HepG2 (cell line): Measurements from ENCODE around the gene SLC2A4. TPM values are rescaled to one million over a fixed set of nuclear protein-coding genes. Genes with fewer than 3 reads are reported as not detected.

Experiments used
- ATAC-seq: fragments of 200-7000 bp; cut with Tn5 transposase; 3 replicates; pipeline ENCODE4 v1.9.1; 2020; ENCODE audit warnings: mild to moderate bottlenecking, moderate library complexity
- BruUV-seq: library from RNA; stranded (reverse); fragments of 400-500 nt; replicated peaks from 2 replicates; lab custom pipeline; 2021; lab: Mats Ljungman, UMichigan
- CTCF ChIA-PET: fragments of 300-600 bp; formaldehyde crosslinking; extraction: SDS; loops from one replicate; lab custom pipeline; 2021; ENCODE audit warnings: low total read pairs, inconsistent platforms, low intra/inter-chr PET ratio; lab: Yijun Ruan, JAX
- POLR2A ChIA-PET: fragments of 350-600 bp; sonication (Branson Sonifier 250); formaldehyde crosslinking; loops from one replicate; lab custom pipeline; 2020; ENCODE audit warnings: antibody characterized with exemption, inconsistent platforms; lab: Yijun Ruan, JAX
- DNase-seq: peaks from one replicate; pipeline ENCODE4 v3.0.0-alpha.2; 2015; ENCODE audit warnings: low spot score
- FAIRE-seq: peaks from 3 replicates; lab custom pipeline; 2011; peaks lifted over from hg19 to GRCh38; lab: Jason Lieb, UNC
- H2AFZ ChIP-seq: one replicate; pipeline ENCODE4 v1.6.1; 2011; ENCODE audit warnings: low read length, inconsistent platforms
- H3K27ac ChIP-seq: fragments of 300-600 bp; 3 replicates; pipeline ENCODE4 v1.8.0; 2011; ENCODE audit warnings: mixed run types, mild to moderate bottlenecking, mixed read lengths, low read length, inconsistent platforms; ENCODE audit not compliant: insufficient read depth; ENCODE audit errors: extremely low read length
- H3K27me3 ChIP-seq, 2 experiments: fragments of 200-600 bp in 1 of 2; 2 replicates in 1 of 2; 3 replicates in 1 of 2; pipeline versions ENCODE4 v1.6.0 to v1.8.0; 2011; ENCODE audit warnings: low read length in 2 of 2, mild to moderate bottlenecking in 2 of 2, moderate library complexity in 2 of 2, inconsistent platforms in 1 of 2; ENCODE audit not compliant: insufficient read depth in 2 of 2, control insufficient read depth in 1 of 2
- H3K36me3 ChIP-seq, 2 experiments: fragments of 200-600 bp in 1 of 2; replicated peaks in 1 of 2; 2 replicates in 1 of 2; 3 replicates in 1 of 2; pipeline versions ENCODE4 v1.5.1 to v1.8.0; 2011; ENCODE audit warnings: low read length in 2 of 2, inconsistent platforms in 1 of 2; ENCODE audit not compliant: insufficient read depth in 2 of 2, control insufficient read depth in 1 of 2
- H3K4me1 ChIP-seq: 2 replicates; pipeline ENCODE4 v1.5.1; 2012; ENCODE audit warnings: low read length, inconsistent platforms; ENCODE audit not compliant: insufficient read depth
- H3K4me2 ChIP-seq: 2 replicates; pipeline ENCODE4 v1.6.0; 2011; ENCODE audit warnings: low read depth, low read length, inconsistent platforms
- H3K4me3 ChIP-seq, 3 experiments: fragments of 200-600 bp in 1 of 3; sonication (generic), shearing (Covaris generic) in 1 of 3; replicated peaks in 1 of 3; 2 replicates each; pipeline ENCODE4 v1.5.1; 2011 to 2016; ENCODE audit warnings: low read length in 3 of 3, inconsistent platforms in 2 of 3, low read depth in 2 of 3, mild to moderate bottlenecking in 2 of 3, control low read depth in 1 of 3, mixed read lengths in 1 of 3; ENCODE audit not compliant: insufficient read depth in 1 of 3
- H3K79me2 ChIP-seq: one replicate; pipeline ENCODE4 v1.6.1; 2011; ENCODE audit warnings: low read length, inconsistent platforms; ENCODE audit not compliant: insufficient read depth
- H3K9ac ChIP-seq: 2 replicates; pipeline ENCODE4 v1.6.0; 2011; ENCODE audit warnings: mild to moderate bottlenecking, low read depth, low read length, inconsistent platforms; ENCODE audit not compliant: insufficient read depth
- H3K9me3 ChIP-seq: 2 replicates; pipeline ENCODE4 v1.5.1; 2012; ENCODE audit warnings: mild to moderate bottlenecking, low read length
- H4K20me1 ChIP-seq: 2 replicates; pipeline ENCODE4 v1.6.0; 2011; ENCODE audit warnings: inconsistent platforms, mild to moderate bottlenecking, low read length, moderate library complexity; ENCODE audit not compliant: insufficient read depth
- KLF13 ChIP-seq: sonication (generic); formaldehyde crosslinking; IDR thresholded peaks from 2 replicates; pipeline ENCODE4 v1.4.0; 2020; ENCODE audit warnings: mild to moderate bottlenecking, missing genetic modification reagents
- NR2F2 ChIP-seq: IDR thresholded peaks from 2 replicates; pipeline ENCODE4 v1.6.1; 2012; ENCODE audit warnings: low read depth, inconsistent platforms, borderline replicate concordance
- SOX6 ChIP-seq, 2 experiments: fragments of 450-650 bp in 1 of 2; sonication (generic) in 1 of 2; formaldehyde crosslinking in 1 of 2; IDR thresholded peaks; 2 replicates each; pipeline versions ENCODE4 v1.4.0 to v1.6.1; 2017 to 2020; ENCODE audit warnings: antibody characterized with exemption in 1 of 2, mild to moderate bottlenecking in 1 of 2, missing genetic modification reagents in 1 of 2
- TGIF2 ChIP-seq: IDR thresholded peaks from 2 replicates; pipeline ENCODE4 v1.6.1; 2016; ENCODE audit warnings: control low read depth, missing compliant biosample characterization
- ZKSCAN1 ChIP-seq: fragments of 150-350 bp; IDR thresholded peaks from 2 replicates; pipeline ENCODE4 v1.6.1; 2014; ENCODE audit warnings: low read length
- ZNF354B ChIP-seq: sonication (generic); formaldehyde crosslinking; IDR thresholded peaks from 2 replicates; pipeline ENCODE4 v1.8.0; 2022; ENCODE audit warnings: mild to moderate bottlenecking, missing genetic modification reagents
- WGBS: methylation state at CpG from one replicate; pipeline ENCODE4 v1.1.6; 2017; ENCODE audit warnings: low lambda C conversion rate; 5-methylcytosine and 5-hydroxymethylcytosine counted together
- in situ Hi-C: cut with HindIII; loops from 2 replicates; pipeline ENCODE4 v1.10.0; 2017; ENCODE audit warnings: low pct_unique_long_range_greater_than_20kb; ENCODE audit not compliant: extremely low pct_ligation_motif_present
- intact Hi-C: fragments of 100-400 bp; cut with micrococcal nuclease; formaldehyde crosslinking; loops from one replicate; pipeline ENCODE4 v1.10.0; 2022; ENCODE audit not compliant: unreplicated experiment
- polyA plus RNA-seq, 8 experiments: library from polyadenylated mRNA; depleted of rRNA in 3 of 8; stranded (reverse) in 7 of 8; unstranded in 1 of 8; fragments of >200 nt; fragmentation: Illumina TruSeq in 4 of 8; extraction: Trizol in 4 of 8; gene quantifications; 2 replicates each; pipeline versions ENCODE4 v1.2.1 to v1.2.3, GENCODE V29; 2011 to 2016; ENCODE audit warnings: low read depth in 4 of 8, missing spikeins in 1 of 8, mixed read lengths in 1 of 8; ENCODE audit not compliant: insufficient read depth in 1 of 8
- total RNA-seq, 5 experiments: library from RNA; depleted of rRNA; stranded (reverse); fragments of >200 nt; fragmentation: Illumina TruSeq; extraction: Trizol; gene quantifications; 2 replicates each; pipeline ENCODE4 v1.2.3, GENCODE V29; 2016; ENCODE audit warnings: low read depth in 1 of 5
- TF ChIP-seq, protein P1 (sequence below): IDR thresholded peaks from 2 replicates; pipeline ENCODE4 v1.6.1; 2016; ENCODE audit warnings: low read depth, missing genetic modification reagents, missing compliant biosample characterization
- TF ChIP-seq, protein P2 (sequence below): sonication (generic); formaldehyde crosslinking; IDR thresholded peaks from 2 replicates; pipeline ENCODE4 v1.9.0; 2021; ENCODE audit warnings: missing genetic modification reagents, borderline replicate concordance
- TF ChIP-seq, protein P3 (sequence below), 2 experiments: IDR thresholded peaks; 2 replicates each; pipeline ENCODE4 v1.6.1; 2011 to 2012; ENCODE audit warnings: low read length in 2 of 2, borderline replicate concordance in 1 of 2, low read depth in 1 of 2, mild to moderate bottlenecking in 1 of 2, moderate library complexity in 1 of 2
- TF ChIP-seq, protein P4 (sequence below): sonication (generic); formaldehyde crosslinking; IDR thresholded peaks from 2 replicates; pipeline ENCODE4 v1.4.0; 2020; ENCODE audit warnings: missing genetic modification reagents

SLC2A4 gene
- total and polyA plus RNA-seq, 2 of the 13 experiments (the other 11 are each of a cell fraction or from before 2014, with no cell fraction given) = 4.9 to 5.8 TPM

DNA sequence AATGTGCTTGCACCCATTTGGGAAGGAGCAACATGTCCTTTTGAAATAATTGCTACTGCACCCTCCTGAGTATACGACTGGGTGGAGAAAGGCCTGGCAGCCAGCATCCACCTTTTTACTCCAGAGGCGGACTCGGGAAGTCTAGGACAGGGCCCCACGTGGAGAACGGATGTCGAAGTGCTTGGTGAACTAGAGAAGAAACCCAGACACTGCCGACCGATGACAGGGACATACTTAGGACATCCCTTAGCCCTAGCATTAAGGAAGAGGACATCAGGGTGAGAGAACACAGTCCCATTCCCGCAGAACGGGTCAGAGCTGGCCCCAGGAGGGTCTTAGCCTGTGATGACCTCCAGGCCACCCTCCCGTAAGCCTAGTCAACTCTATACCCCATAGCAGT is 9.2 kb downstream of the SLC2A4 start:
- intact Hi-C loops (no loop called here), in situ Hi-C loops (no loop called here)
- Histone ChIP-seq H3K4me3 (no peak overlapping the region), H3K4me1 (peaks cover 30% of the 10 kb centered on the region), H3K27ac (no peak overlapping the region), H4K20me1 (no peaks in the 10 kb centered on the region), H2AFZ (no peak overlapping the region), H3K27me3 (peaks cover 0 to 11% of the 10 kb centered on the region in 2 experiments; a peak in 2 of 5 replicates), H3K9me3 (no peaks in the 10 kb centered on the region), H3K9ac (no peak overlapping the region), H3K79me2 (no peaks in the 10 kb centered on the region), H3K4me2 (no peak overlapping the region), H3K36me3 (peaks cover 0 to under 1% of the 10 kb centered on the region in 2 experiments; a peak in 1 of 5 replicates)
- WGBS = 44% methylated on average over 6 of the region's 11 CpGs
- CTCF ChIA-PET = no interaction called here
- FAIRE-seq = no peak
- POLR2A ChIA-PET = interaction anchor here (3.7 kb wide), 1 partner anchor 9 kb away, joined by 35 read pairs; the partner anchor contains the start of gene SLC2A4
- no peak for DNase-seq
- BruUV-seq = no TSS peak
- ATAC-seq = no peak
- TF ChIP-seq, protein P1, sequence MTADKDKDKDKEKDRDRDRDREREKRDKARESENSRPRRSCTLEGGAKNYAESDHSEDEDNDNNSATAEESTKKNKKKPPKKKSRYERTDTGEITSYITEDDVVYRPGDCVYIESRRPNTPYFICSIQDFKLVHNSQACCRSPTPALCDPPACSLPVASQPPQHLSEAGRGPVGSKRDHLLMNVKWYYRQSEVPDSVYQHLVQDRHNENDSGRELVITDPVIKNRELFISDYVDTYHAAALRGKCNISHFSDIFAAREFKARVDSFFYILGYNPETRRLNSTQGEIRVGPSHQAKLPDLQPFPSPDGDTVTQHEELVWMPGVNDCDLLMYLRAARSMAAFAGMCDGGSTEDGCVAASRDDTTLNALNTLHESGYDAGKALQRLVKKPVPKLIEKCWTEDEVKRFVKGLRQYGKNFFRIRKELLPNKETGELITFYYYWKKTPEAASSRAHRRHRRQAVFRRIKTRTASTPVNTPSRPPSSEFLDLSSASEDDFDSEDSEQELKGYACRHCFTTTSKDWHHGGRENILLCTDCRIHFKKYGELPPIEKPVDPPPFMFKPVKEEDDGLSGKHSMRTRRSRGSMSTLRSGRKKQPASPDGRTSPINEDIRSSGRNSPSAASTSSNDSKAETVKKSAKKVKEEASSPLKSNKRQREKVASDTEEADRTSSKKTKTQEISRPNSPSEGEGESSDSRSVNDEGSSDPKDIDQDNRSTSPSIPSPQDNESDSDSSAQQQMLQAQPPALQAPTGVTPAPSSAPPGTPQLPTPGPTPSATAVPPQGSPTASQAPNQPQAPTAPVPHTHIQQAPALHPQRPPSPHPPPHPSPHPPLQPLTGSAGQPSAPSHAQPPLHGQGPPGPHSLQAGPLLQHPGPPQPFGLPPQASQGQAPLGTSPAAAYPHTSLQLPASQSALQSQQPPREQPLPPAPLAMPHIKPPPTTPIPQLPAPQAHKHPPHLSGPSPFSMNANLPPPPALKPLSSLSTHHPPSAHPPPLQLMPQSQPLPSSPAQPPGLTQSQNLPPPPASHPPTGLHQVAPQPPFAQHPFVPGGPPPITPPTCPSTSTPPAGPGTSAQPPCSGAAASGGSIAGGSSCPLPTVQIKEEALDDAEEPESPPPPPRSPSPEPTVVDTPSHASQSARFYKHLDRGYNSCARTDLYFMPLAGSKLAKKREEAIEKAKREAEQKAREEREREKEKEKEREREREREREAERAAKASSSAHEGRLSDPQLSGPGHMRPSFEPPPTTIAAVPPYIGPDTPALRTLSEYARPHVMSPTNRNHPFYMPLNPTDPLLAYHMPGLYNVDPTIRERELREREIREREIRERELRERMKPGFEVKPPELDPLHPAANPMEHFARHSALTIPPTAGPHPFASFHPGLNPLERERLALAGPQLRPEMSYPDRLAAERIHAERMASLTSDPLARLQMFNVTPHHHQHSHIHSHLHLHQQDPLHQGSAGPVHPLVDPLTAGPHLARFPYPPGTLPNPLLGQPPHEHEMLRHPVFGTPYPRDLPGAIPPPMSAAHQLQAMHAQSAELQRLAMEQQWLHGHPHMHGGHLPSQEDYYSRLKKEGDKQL = no peak
- TF ChIP-seq ZNF354B (no peak), SOX6 (IDR thresholded peaks at IDR 0.05) (no peak), SOX6 (CRISPR knock-in tag; IDR thresholded peaks at IDR 0.05) (no peak), TGIF2 (CRISPR knock-in tag) (no peak), NR2F2 (no peak), KLF13 (no peak), ZKSCAN1 (no peak)
- TF ChIP-seq, protein P2, sequence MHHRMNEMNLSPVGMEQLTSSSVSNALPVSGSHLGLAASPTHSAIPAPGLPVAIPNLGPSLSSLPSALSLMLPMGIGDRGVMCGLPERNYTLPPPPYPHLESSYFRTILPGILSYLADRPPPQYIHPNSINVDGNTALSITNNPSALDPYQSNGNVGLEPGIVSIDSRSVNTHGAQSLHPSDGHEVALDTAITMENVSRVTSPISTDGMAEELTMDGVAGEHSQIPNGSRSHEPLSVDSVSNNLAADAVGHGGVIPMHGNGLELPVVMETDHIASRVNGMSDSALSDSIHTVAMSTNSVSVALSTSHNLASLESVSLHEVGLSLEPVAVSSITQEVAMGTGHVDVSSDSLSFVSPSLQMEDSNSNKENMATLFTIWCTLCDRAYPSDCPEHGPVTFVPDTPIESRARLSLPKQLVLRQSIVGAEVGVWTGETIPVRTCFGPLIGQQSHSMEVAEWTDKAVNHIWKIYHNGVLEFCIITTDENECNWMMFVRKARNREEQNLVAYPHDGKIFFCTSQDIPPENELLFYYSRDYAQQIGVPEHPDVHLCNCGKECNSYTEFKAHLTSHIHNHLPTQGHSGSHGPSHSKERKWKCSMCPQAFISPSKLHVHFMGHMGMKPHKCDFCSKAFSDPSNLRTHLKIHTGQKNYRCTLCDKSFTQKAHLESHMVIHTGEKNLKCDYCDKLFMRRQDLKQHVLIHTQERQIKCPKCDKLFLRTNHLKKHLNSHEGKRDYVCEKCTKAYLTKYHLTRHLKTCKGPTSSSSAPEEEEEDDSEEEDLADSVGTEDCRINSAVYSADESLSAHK (CRISPR knock-in tag) = no peak
- TF ChIP-seq, protein P3, sequence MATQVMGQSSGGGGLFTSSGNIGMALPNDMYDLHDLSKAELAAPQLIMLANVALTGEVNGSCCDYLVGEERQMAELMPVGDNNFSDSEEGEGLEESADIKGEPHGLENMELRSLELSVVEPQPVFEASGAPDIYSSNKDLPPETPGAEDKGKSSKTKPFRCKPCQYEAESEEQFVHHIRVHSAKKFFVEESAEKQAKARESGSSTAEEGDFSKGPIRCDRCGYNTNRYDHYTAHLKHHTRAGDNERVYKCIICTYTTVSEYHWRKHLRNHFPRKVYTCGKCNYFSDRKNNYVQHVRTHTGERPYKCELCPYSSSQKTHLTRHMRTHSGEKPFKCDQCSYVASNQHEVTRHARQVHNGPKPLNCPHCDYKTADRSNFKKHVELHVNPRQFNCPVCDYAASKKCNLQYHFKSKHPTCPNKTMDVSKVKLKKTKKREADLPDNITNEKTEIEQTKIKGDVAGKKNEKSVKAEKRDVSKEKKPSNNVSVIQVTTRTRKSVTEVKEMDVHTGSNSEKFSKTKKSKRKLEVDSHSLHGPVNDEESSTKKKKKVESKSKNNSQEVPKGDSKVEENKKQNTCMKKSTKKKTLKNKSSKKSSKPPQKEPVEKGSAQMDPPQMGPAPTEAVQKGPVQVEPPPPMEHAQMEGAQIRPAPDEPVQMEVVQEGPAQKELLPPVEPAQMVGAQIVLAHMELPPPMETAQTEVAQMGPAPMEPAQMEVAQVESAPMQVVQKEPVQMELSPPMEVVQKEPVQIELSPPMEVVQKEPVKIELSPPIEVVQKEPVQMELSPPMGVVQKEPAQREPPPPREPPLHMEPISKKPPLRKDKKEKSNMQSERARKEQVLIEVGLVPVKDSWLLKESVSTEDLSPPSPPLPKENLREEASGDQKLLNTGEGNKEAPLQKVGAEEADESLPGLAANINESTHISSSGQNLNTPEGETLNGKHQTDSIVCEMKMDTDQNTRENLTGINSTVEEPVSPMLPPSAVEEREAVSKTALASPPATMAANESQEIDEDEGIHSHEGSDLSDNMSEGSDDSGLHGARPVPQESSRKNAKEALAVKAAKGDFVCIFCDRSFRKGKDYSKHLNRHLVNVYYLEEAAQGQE (IDR thresholded peaks at IDR 0.05; ENCODE audit: borderline replicate concordance in 1 of 2, low read depth in 1 of 2, low read length in 2 of 2) = no peak
- TF ChIP-seq, protein P4, sequence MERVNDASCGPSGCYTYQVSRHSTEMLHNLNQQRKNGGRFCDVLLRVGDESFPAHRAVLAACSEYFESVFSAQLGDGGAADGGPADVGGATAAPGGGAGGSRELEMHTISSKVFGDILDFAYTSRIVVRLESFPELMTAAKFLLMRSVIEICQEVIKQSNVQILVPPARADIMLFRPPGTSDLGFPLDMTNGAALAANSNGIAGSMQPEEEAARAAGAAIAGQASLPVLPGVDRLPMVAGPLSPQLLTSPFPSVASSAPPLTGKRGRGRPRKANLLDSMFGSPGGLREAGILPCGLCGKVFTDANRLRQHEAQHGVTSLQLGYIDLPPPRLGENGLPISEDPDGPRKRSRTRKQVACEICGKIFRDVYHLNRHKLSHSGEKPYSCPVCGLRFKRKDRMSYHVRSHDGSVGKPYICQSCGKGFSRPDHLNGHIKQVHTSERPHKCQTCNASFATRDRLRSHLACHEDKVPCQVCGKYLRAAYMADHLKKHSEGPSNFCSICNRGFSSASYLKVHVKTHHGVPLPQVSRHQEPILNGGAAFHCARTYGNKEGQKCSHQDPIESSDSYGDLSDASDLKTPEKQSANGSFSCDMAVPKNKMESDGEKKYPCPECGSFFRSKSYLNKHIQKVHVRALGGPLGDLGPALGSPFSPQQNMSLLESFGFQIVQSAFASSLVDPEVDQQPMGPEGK = no peak
